Glutamatergic neuron (in vitro differentiated cells): ENCODE results near the gene MMP23B. TPM values are rescaled to one million over a fixed set of nuclear protein-coding genes. Genes with fewer than 3 reads are reported as not detected.
A peak's percentile ranks its signal among the peaks of the same experiment; 100 is the strongest.
"Not testable (repeated sequence)": the region's sequence is repeated elsewhere in the genome, so short reads cannot be mapped to it uniquely, and the experiment has no call there.

Experiments used
- DNase-seq: peaks from one replicate; pipeline ENCODE4 v3.0.0; 2022
- H3K27ac Mint-ChIP-seq: one replicate; pipeline ENCODE4 v1.8.0; 2020; ENCODE audit warnings: mild to moderate bottlenecking, mixed read lengths, inconsistent platforms; ENCODE audit not compliant: unreplicated experiment
- H3K27me3 Mint-ChIP-seq: one replicate; pipeline ENCODE4 v1.8.0; 2020; ENCODE audit warnings: mild to moderate bottlenecking, moderate library complexity, mixed read lengths, inconsistent platforms; ENCODE audit not compliant: unreplicated experiment
- H3K36me3 Mint-ChIP-seq: one replicate; pipeline ENCODE4 v1.8.0; 2020; ENCODE audit warnings: mild to moderate bottlenecking, mixed read lengths, inconsistent platforms; ENCODE audit not compliant: unreplicated experiment
- H3K4me1 Mint-ChIP-seq: one replicate; pipeline ENCODE4 v1.8.0; 2020; ENCODE audit warnings: mild to moderate bottlenecking, low read depth, mixed read lengths, inconsistent platforms; ENCODE audit not compliant: unreplicated experiment
- H3K4me3 Mint-ChIP-seq: one replicate; pipeline ENCODE4 v1.8.0; 2020; ENCODE audit warnings: mild to moderate bottlenecking, mixed read lengths, inconsistent platforms; ENCODE audit not compliant: unreplicated experiment
- H3K9me3 Mint-ChIP-seq: one replicate; pipeline ENCODE4 v1.8.0; 2020; ENCODE audit warnings: mild to moderate bottlenecking, moderate library complexity, mixed read lengths, inconsistent platforms; ENCODE audit not compliant: unreplicated experiment
- total RNA-seq: library from RNA; stranded (reverse); fragmentation: NEBNext Ultra II Directional; extraction: Animal tissue kit (Norgen Biotek cat#: 25700); gene quantifications from one replicate; pipeline ENCODE4 v1.2.1, GENCODE V29; 2021; ENCODE audit not compliant: unreplicated experiment
- TF ChIP-seq, protein P1 (sequence below): fragments of 200-600 bp; sonication (generic); IDR thresholded peaks from one replicate; pipeline ENCODE4 v1.5.0; 2021; ENCODE audit not compliant: partially characterized antibody, unreplicated experiment

MMP23B gene
- total RNA-seq, 1 donor from 2014 or later: 162 TPM

DNA sequence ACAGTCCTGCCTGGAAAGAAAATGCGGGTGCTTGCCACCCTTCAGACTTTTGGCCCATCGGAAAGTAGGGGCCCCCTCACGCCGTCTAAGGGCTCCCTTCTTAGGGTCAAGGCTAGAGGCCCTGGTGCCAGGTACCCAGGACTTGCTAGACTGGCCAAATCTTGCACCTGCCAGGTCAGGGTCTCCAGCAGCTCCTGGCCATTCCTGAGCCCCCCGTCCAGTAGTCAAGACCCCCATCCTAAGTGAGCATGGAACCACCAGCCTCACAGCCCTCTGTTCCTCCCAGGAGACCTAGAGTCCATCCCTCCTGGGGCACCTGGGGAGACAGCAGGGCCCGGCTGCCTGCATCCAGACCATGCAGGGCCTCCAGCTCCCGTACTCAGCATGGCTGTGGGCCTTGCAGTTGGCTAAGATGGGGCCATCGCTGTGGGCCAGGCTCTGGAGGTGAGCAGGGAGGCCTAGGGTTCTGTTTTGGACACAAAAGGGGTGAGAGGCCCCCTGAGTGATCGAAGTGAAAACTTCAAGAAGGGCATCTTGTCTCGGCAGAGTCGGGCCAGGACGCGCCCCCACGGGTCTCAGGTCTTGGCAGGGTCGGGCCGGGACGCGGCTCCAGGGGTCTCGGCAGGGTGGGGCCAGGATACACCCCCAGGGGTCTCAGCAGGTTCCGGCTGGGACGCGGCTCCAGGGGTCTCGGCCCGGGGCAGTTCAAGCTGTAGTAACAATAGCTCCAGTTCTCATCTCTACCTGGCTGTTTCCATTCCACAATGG is 38.0 kb upstream of the MMP23B start:
- Mint-ChIP-seq H3K9me3 (peaks cover 6% of the 10 kb centered on the region), H3K36me3 (peaks cover 5% of the 10 kb centered on the region), H3K4me1 (peaks cover 1% of the 10 kb centered on the region), H3K27me3 (peaks cover 9% of the 10 kb centered on the region), H3K27ac (no peak overlapping the region), H3K4me3 (no peak overlapping the region)
- TF ChIP-seq, protein P1, sequence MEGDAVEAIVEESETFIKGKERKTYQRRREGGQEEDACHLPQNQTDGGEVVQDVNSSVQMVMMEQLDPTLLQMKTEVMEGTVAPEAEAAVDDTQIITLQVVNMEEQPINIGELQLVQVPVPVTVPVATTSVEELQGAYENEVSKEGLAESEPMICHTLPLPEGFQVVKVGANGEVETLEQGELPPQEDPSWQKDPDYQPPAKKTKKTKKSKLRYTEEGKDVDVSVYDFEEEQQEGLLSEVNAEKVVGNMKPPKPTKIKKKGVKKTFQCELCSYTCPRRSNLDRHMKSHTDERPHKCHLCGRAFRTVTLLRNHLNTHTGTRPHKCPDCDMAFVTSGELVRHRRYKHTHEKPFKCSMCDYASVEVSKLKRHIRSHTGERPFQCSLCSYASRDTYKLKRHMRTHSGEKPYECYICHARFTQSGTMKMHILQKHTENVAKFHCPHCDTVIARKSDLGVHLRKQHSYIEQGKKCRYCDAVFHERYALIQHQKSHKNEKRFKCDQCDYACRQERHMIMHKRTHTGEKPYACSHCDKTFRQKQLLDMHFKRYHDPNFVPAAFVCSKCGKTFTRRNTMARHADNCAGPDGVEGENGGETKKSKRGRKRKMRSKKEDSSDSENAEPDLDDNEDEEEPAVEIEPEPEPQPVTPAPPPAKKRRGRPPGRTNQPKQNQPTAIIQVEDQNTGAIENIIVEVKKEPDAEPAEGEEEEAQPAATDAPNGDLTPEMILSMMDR: no peak
- no peak for DNase-seq

DNA sequence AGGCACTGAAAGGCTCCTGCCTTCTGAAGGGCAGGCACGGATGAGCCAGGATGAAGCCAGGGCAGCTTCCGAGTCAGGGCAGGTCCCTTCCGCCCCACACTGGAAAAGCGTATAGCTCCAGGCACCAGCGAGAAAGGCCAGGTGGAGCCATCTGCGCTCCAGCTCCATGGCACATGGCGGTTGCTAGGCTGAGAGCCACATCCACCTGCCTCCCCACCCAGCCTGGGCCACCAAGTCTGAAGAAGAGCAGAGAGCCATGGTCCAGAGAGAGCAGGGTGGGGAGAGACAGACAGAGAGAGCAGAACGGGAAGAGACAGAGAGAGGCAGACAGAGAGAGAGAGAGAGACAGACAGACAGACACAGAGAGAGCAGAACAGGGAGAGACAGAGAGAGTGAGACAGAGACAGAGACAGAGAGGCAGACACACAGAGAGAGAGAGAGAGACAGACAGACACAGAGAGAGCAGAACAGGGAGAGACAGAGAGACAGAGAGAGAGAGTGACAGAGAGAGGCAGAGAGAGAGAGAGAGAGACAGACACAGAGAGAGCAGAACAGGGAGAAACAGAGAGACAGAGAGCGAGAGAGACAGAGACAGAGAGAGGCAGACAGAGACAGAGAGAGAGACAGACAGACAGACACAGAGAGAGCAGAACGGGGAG is 37.2 kb upstream of the MMP23B start:
- Mint-ChIP-seq H3K4me3 (no peak overlapping the region), H3K27me3 (peaks cover 10% of the 10 kb centered on the region), H3K4me1 (peaks cover 1% of the 10 kb centered on the region), H3K27ac (no peak overlapping the region), H3K36me3 (peaks cover 5% of the 10 kb centered on the region), H3K9me3 (peaks cover 6% of the 10 kb centered on the region)
- DNase-seq: peak; percentile 76
- TF ChIP-seq, protein P1: no peak

DNA sequence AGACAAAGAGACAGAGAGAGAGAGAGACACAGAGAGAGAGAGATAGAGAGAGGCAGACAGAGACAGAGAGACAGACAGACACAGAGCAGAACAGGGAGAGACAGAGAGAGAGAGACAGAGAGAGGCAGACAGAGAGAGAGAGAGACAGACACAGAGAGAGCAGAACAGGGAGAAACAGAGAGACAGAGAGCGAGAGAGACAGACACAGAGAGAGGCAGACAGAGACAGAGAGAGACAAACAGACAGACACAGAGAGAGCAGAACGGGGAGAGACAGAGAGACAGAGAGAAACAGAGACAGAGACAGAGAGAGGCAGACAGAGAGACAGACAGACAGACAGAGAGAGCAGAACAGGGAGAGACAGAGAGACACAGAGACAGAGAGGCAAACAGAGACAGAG is 36.6 kb upstream of the MMP23B start:
- not testable (repeated sequence) for H3K36me3 Mint-ChIP-seq, H3K4me3 Mint-ChIP-seq, H3K27me3 Mint-ChIP-seq, DNase-seq, H3K27ac Mint-ChIP-seq, H3K9me3 Mint-ChIP-seq, H3K4me1 Mint-ChIP-seq

DNA sequence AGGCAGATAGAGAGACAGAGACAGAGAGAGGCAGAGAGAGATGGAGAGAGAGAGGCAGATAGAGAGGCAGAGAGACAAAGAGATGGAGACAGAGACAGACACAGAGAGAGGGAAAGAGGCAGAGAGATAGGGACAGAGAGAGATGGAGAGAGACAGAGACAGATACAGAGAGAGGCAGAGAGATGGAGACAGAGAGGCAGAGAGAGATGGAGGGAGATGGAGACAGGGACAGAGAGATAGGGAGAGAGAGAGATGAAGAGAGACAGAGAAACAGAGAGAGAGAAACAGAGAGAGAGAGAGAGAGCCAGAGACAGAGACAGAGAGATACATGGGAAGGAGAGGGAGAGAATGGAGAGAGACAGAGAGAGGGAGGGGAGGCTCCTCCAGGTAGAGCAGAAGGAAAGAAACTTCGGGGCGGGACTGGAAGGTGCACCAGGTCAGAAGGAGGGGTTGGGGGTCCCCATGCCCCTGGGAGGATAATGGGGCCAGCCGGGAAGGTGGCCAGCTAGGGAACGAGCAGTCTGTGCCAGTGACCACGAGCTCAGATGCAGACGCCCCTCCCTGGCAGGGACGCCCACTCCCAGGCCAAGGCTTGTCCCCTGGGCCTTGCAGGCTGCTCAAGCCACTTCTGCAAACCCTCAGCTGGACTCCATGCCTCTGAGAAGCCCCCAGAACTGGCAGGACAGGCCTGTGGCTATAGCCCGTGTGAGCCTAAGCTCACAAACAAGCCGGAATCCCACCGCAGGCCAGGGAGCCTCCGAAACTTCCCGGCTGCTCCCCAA is 35.3 kb upstream of the MMP23B start:
- peaks cover 4% of the 10 kb centered on the region for H3K36me3 Mint-ChIP-seq
- no peak overlapping the region for H3K4me3 Mint-ChIP-seq
- H3K9me3 Mint-ChIP-seq: peaks cover 2% of the 10 kb centered on the region
- peaks cover 5% of the 10 kb centered on the region for H3K27me3 Mint-ChIP-seq
- H3K27ac Mint-ChIP-seq: no peak overlapping the region
- TF ChIP-seq, protein P1: no peak
- DNase-seq: no peak
- H3K4me1 Mint-ChIP-seq: peaks cover 1% of the 10 kb centered on the region

- Mint-ChIP-seq H3K9me3 (peaks cover 2% of the 10 kb centered on the region), H3K36me3 (no peaks in the 10 kb centered on the region), H3K27me3 (peaks cover 5% of the 10 kb centered on the region), H3K27ac (no peak overlapping the region), H3K4me1 (peaks cover 1% of the 10 kb centered on the region), H3K4me3 (no peak overlapping the region)
- no peak for DNase-seq
- TF ChIP-seq, protein P1: peak; percentile 51
These were observed 34.6 kb upstream of the MMP23B start for GRCh38 chr1:1597275-1597930.
